Activated CD4-positive, alpha-beta T cell treated with anti-CD3 and anti-CD28 coated beads, Interleukin-2, amount 10 ng/mL, durations not matched to agents 7 days and 5 days (primary cell): Measurements from ENCODE around the gene SAV1. TPM values are rescaled to one million over a fixed set of nuclear protein-coding genes. Genes with fewer than 3 reads are reported as not detected.
A peak's percentile ranks its signal among the peaks of the same experiment; 100 is the strongest.

Experiments
- CTCF ChIA-PET: fragments of 350-600 bp; sonication (Branson Sonifier 250); formaldehyde crosslinking; loops from one replicate; lab custom pipeline; 2021; ENCODE audit warnings: antibody characterized with exemption; lab: Charles Lee
- POLR2A ChIA-PET: fragments of 350-600 bp; sonication (Branson Sonifier 250); formaldehyde crosslinking; loops from one replicate; lab custom pipeline; 2021; ENCODE audit warnings: antibody characterized with exemption; lab: Charles Lee
- DNase-seq: peaks from one replicate; pipeline ENCODE4 v3.0.0-alpha.2; 2020
- H3K27ac Mint-ChIP-seq: one replicate; pipeline ENCODE4 v1.8.0; 2021; ENCODE audit warnings: mild to moderate bottlenecking, moderate library complexity, mixed read lengths
- H3K27me3 Mint-ChIP-seq: one replicate; pipeline ENCODE4 v1.8.0; 2021; ENCODE audit warnings: mixed read lengths
- H3K36me3 Mint-ChIP-seq: one replicate; pipeline ENCODE4 v1.8.0; 2021; ENCODE audit warnings: low read depth, mixed read lengths
- H3K4me1 Mint-ChIP-seq: one replicate; pipeline ENCODE4 v1.8.0; 2021; ENCODE audit warnings: mixed read lengths
- H3K4me3 Mint-ChIP-seq: one replicate; pipeline ENCODE4 v1.8.0; 2021; ENCODE audit warnings: mild to moderate bottlenecking, moderate library complexity, mixed read lengths
- H3K9me3 Mint-ChIP-seq: one replicate; pipeline ENCODE4 v1.8.0; 2021; ENCODE audit warnings: mixed read lengths
- total RNA-seq, 2 experiments: library from RNA; stranded (reverse); gene quantifications; one replicate each; pipeline ENCODE4 v1.2.3, GENCODE V29; 2021

SAV1 gene
- total RNA-seq, 2 experiments from 2014 or later: 3.4 to 3.9 TPM

DNA sequence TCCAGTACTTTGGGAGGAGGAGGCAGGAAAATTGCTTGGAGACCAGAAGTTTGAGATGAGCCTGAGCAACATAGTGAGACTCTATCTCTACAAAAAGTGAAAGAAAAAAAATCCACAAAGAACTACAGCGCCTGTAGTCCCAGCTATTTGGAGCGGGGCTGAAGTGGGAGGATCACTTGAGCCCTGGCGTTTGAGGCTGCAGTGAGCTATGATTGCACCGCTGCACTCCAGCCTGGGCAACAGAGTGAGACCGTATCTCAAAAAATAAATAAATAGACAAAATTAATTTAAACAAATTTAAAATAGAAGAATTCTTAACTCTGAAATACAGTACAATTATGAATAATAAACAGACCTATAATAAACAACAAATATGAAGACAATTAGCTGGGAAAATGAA is 67.3 kb downstream of the SAV1 start:
- no peaks in the 10 kb centered on the region for H3K9me3 Mint-ChIP-seq
- peaks cover 2% of the 10 kb centered on the region for H3K4me1 Mint-ChIP-seq
- H3K27me3 Mint-ChIP-seq: peaks cover 2% of the 10 kb centered on the region
- H3K4me3 Mint-ChIP-seq: no peak overlapping the region
- ChIA-PET CTCF (no interaction called here), POLR2A (interaction anchor here (0.7 kb wide), 1 partner anchor 15 kb away, joined by 4 read pairs; no protein-coding TSS in a partner anchor)
- no peak for DNase-seq
- no peaks in the 10 kb centered on the region for H3K36me3 Mint-ChIP-seq
- H3K27ac Mint-ChIP-seq: no peak overlapping the region

DNA sequence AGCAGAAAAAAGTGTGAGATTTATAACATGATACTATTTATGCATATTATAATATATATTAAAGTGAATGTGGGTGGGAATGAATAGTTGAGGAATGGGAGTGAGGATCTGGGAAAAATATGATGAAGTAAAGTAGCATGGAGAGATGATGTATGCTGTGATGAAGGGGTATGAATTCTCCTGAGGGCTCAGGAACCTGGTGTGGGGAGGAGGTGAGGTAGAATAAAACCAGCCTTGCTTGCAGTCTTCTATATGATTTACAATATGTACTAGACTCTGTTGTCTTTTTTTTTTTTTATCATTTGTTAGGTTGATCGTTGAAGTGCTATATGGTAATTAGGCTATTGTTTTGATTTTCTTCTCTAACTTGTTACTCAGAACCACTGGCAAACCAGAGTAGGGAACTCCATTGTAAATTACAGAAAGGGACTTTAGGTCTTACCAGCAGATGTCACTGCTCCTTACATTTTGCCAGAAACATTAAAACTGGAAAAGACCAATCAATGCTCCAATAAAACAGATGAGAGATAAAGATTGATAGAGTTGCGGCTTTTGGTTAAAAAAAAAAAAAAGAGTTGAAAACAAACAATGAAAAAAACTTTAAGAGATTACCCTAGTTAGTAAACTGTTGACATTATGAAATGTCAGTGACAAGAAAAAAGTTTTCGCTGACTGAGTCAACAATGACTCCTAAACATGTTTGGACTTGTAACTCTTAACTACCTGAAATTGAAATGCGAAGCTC is 68.2 kb downstream of the SAV1 start:
- ChIA-PET POLR2A (interaction anchor here (0.7 kb wide), 1 partner anchor 16 kb away, joined by 4 read pairs; no protein-coding TSS in a partner anchor), CTCF (no interaction called here)
- Mint-ChIP-seq H3K27ac (no peak overlapping the region), H3K9me3 (no peaks in the 10 kb centered on the region), H3K27me3 (no peaks in the 10 kb centered on the region), H3K4me1 (peaks cover 2% of the 10 kb centered on the region), H3K4me3 (no peak overlapping the region), H3K36me3 (no peaks in the 10 kb centered on the region)
- DNase-seq: peak; percentile 12

DNA sequence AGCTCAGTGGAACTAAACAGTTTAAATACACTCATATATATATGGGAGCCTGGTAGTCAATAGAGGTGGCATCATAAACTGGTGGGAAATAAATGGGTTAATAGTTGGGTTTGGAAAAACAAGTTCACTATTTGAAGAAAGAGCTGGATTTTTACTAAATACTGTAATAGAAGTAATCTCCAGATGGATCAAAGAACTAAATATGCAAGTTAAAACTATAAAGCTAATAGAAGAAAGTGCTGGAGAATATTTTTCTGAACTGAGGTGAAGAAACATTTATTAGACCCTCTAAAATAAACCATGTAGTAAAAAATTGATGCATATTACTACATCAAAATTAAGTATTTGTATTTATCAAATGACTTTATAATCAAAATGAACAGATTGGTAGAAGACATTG is 69.3 kb downstream of the SAV1 start:
- no peak overlapping the region for H3K27ac Mint-ChIP-seq
- H3K36me3 Mint-ChIP-seq: no peaks in the 10 kb centered on the region
- H3K4me1 Mint-ChIP-seq: peaks cover 2% of the 10 kb centered on the region
- H3K4me3 Mint-ChIP-seq: no peak overlapping the region
- H3K27me3 Mint-ChIP-seq: no peaks in the 10 kb centered on the region
- POLR2A ChIA-PET: no interaction called here
- CTCF ChIA-PET: no interaction called here
- no peak for DNase-seq
- H3K9me3 Mint-ChIP-seq: no peaks in the 10 kb centered on the region

DNA sequence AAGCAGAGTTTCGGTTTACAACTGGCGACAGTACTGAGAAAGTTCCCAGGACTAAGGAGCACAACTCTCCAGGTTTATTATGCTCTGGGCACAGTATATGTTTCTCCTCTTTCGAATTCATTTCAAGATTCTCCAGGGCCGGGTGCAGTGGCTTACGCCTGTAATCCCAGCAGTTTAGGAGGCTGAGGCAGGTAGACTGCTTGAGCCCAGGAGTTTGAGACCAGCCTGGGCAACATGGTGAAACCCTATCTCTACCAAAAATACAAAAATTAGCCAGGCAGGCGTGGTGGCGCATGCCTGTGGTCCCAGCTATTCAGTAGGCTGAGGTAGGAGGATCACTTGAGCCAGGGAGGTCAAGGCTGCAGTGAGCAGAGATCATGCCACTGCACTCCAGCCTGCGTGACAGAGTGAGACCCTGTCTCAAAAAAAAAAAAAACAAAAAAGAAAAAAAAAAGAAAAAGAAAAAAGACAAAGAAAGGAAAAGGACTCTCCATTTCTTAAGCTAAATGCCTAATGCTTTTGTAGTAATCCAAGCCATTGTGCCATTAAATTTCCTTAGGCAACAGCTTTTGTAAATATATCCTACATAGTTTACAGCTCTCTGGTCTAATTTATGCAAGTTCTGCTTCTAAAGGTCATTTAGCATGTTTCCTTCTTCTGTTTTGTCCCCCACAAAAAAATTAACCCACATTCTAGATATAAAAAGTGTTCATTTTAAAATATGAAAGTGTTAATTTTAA is 73.4 kb downstream of the SAV1 start:
- no peak overlapping the region for H3K4me3 Mint-ChIP-seq
- H3K27ac Mint-ChIP-seq: no peak overlapping the region
- no peaks in the 10 kb centered on the region for H3K4me1 Mint-ChIP-seq
- POLR2A ChIA-PET: no interaction called here
- H3K9me3 Mint-ChIP-seq: no peaks in the 10 kb centered on the region
- no peaks in the 10 kb centered on the region for H3K27me3 Mint-ChIP-seq
- no peaks in the 10 kb centered on the region for H3K36me3 Mint-ChIP-seq
- CTCF ChIA-PET: no interaction called here
- no peak for DNase-seq

DNA sequence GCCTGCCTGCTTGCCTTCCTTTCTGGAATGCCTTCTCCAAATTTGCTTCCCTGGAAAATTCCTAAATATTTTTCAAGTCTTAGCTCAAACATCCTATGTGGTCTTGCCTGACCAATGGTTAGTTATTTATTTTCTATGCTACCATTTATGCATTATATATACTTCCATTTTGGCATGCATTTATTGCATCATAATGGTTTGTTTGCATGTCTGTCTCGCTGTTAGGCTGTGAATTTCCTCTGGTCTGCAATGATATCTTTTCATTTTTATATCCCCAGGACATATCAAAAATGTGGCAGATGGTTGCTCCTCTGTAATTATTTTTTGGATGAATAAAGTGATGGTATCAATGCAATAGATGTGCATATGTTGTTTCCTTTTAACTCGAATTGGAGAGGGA is 77.6 kb downstream of the SAV1 start:
- no peaks in the 10 kb centered on the region for H3K27me3 Mint-ChIP-seq
- CTCF ChIA-PET: interaction anchor here (1.5 kb wide), 1 partner anchor 15 kb away, joined by 3 read pairs; no protein-coding TSS in a partner anchor
- no peak overlapping the region for H3K27ac Mint-ChIP-seq
- DNase-seq: no peak
- H3K4me1 Mint-ChIP-seq: no peaks in the 10 kb centered on the region
- no peaks in the 10 kb centered on the region for H3K36me3 Mint-ChIP-seq
- H3K9me3 Mint-ChIP-seq: no peaks in the 10 kb centered on the region
- POLR2A ChIA-PET: no interaction called here
- no peak overlapping the region for H3K4me3 Mint-ChIP-seq

Other genes starting within 250 kb of the SAV1 start
- gene MAP4K5, start 135.7 kb downstream of the SAV1 start, total RNA-seq: 10 to 100 TPM; 30.5 to 30.8 TPM
- 1 to 10 TPM in 1 of 2 experiments, under 1 TPM in 1; 0.67 to 1.2 TPM for gene ATL1, start 108.2 kb downstream of the SAV1 start, total RNA-seq
- 10 to 100 TPM; 94.5 to 95.2 TPM for gene NIN, start 162.9 kb upstream of the SAV1 start, total RNA-seq
- not detected for gene ABHD12B, start 203.7 kb upstream of the SAV1 start, total RNA-seq